NT2/D1 (cell line): ENCODE data around the gene METTL27.

Experiments used
- SUZ12 ChIP-seq: IDR thresholded peaks from 2 replicates; pipeline ENCODE4 v1.6.1; 2011; ENCODE audit not compliant: insufficient read length, insufficient read depth; ENCODE audit errors: extremely low read depth
- YY1 ChIP-seq: IDR thresholded peaks from 2 replicates; pipeline ENCODE4 v1.6.1; 2011; ENCODE audit not compliant: insufficient read length, insufficient read depth
- ZNF274 ChIP-seq: IDR thresholded peaks from 2 replicates; pipeline ENCODE4 v1.6.1; 2011; ENCODE audit warnings: mild to moderate bottlenecking, low read depth, low read length

DNA sequence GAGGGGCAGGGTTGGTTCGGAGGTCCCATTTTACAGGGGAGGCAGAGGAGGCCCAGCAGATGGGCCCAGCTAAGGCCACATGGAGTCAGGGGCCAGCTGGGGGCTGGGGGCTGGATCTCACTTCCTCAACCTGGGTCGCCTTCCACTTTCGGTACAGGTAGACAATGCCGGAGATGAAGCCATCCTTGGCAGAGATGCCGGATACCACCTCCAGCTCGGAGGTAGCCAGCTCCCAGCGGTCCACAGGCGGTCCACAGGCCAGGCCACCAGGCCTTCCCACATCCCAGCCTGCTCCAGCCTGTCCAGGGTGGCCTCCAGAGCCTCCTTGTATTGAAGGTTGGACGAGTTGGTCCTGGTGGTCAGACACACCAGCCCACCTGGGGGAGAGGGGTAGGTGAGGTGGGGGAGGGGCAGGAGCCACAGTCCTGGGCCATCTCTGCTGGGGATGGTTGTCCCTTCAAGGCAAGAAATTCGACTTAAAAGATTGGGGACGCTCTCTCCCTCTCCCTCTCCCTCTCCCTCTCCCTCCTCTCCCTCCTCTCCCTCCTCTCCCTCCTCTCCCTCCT, 7.6 kb downstream of the METTL27 start:
- TF ChIP-seq YY1 (no peak), ZNF274 (no peak), SUZ12 (no peak)
